Caco-2 (cell line): ENCODE results near the gene CNTN1. TPM values are rescaled to one million over a fixed set of nuclear protein-coding genes. Genes with fewer than 3 reads are reported as not detected.

Source experiments
- BruUV-seq: library from RNA; stranded (reverse); fragments of 400-500 nt; replicated peaks from 2 replicates; lab custom pipeline; 2021; lab: Mats Ljungman, UMichigan
- CTCF ChIA-PET: fragments of 300-600 bp; sonication (Branson Sonifier 250); formaldehyde crosslinking; loops from one replicate; lab custom pipeline; 2022; ENCODE audit warnings: antibody characterized with exemption; lab: Charles Lee
- POLR2A ChIA-PET: fragments of 300-600 bp; sonication (Branson Sonifier 250); formaldehyde crosslinking; loops from one replicate; lab custom pipeline; 2022; ENCODE audit warnings: antibody characterized with exemption; lab: Charles Lee
- DNase-seq, 2 experiments: peaks; one replicate each; pipeline versions ENCODE4 v3.0.0 to v3.0.0-alpha.2; 2020 to 2022
- H3K27me3 ChIP-seq: replicated peaks from 2 replicates; pipeline ENCODE4 v1.6.0; 2011; ENCODE audit warnings: low read length; ENCODE audit not compliant: control insufficient read depth, insufficient read depth
- H3K36me3 ChIP-seq: 2 replicates; pipeline ENCODE4 v1.5.1; 2011; ENCODE audit warnings: low read length; ENCODE audit not compliant: control insufficient read depth, insufficient read depth
- H3K4me1 ChIP-seq: fragments of 250-450 bp; sonication (Bioruptor Pico); 2 replicates; pipeline ENCODE4 v1.5.1; 2020; ENCODE audit warnings: mild to moderate bottlenecking
- H3K4me3 ChIP-seq: 2 replicates; pipeline ENCODE4 v1.5.1; 2011; ENCODE audit warnings: low read depth, mild to moderate bottlenecking, control low read depth, low read length
- H3K9me3 ChIP-seq: fragments of 250-450 bp; sonication (Bioruptor Pico); 2 replicates; pipeline ENCODE4 v1.5.1; 2020; ENCODE audit warnings: mild to moderate bottlenecking, moderate library complexity
- H3K27ac Mint-ChIP-seq: one replicate; pipeline ENCODE4 v1.8.0; 2022; ENCODE audit warnings: mixed read lengths; ENCODE audit not compliant: unreplicated experiment
- H3K27me3 Mint-ChIP-seq: one replicate; pipeline ENCODE4 v1.8.0; 2022; ENCODE audit warnings: mixed read lengths; ENCODE audit not compliant: insufficient read depth, unreplicated experiment
- H3K36me3 Mint-ChIP-seq: one replicate; pipeline ENCODE4 v1.8.0; 2022; ENCODE audit warnings: mild to moderate bottlenecking, mixed read lengths; ENCODE audit not compliant: insufficient read depth, unreplicated experiment
- H3K4me1 Mint-ChIP-seq: one replicate; pipeline ENCODE4 v1.8.0; 2022; ENCODE audit warnings: low read depth, mixed read lengths; ENCODE audit not compliant: unreplicated experiment
- H3K4me3 Mint-ChIP-seq: one replicate; pipeline ENCODE4 v1.8.0; 2022; ENCODE audit warnings: mild to moderate bottlenecking, moderate library complexity, mixed read lengths; ENCODE audit not compliant: unreplicated experiment
- H3K9me3 Mint-ChIP-seq: one replicate; pipeline ENCODE4 v1.8.0; 2022; ENCODE audit warnings: mixed read lengths; ENCODE audit not compliant: unreplicated experiment
- CTCF ChIP-seq, 2 experiments: fragments of 200-600 bp in 1 of 2; IDR thresholded peaks; 1 replicate in 1 of 2; 2 replicates in 1 of 2; pipeline versions ENCODE4 v1.5.1 to v1.8.0; 2011 to 2022; ENCODE audit warnings: antibody characterized with exemption in 1 of 2, control low read depth in 1 of 2, inconsistent platforms in 1 of 2, low read depth in 1 of 2, low read length in 1 of 2, mild to moderate bottlenecking in 1 of 2, moderate library complexity in 1 of 2; ENCODE audit not compliant: insufficient read depth in 1 of 2, severe bottlenecking in 1 of 2, unreplicated experiment in 1 of 2
- intact Hi-C: fragments of 100-400 bp; cut with micrococcal nuclease; formaldehyde crosslinking; loops from one replicate; pipeline ENCODE4 v1.10.0; 2022; ENCODE audit not compliant: unreplicated experiment
- total RNA-seq: library from RNA; stranded (reverse); gene quantifications from 2 replicates; pipeline ENCODE4 v1.2.3, GENCODE V29; 2022

The CNTN1 gene
- total RNA-seq, 1 experiment from 2014 or later: not detected

GRCh38 chr12:40996091-40996490, 303.9 kb downstream of the CNTN1 start:
- BruUV-seq: no TSS peak
- intact Hi-C loops: no loop called here
- Mint-ChIP-seq H3K9me3 (peaks cover 6% of the 10 kb centered on the region), H3K36me3 (no peaks in the 10 kb centered on the region), H3K27me3 (no peaks in the 10 kb centered on the region), H3K4me1 (no peaks in the 10 kb centered on the region), H3K27ac (no peak overlapping the region), H3K4me3 (no peak overlapping the region)
- Histone ChIP-seq H3K36me3 (no peaks in the 10 kb centered on the region), H3K4me1 (no peaks in the 10 kb centered on the region), H3K9me3 (no peaks in the 10 kb centered on the region), H3K27me3 (no peaks in the 10 kb centered on the region), H3K4me3 (no peak overlapping the region)
- ChIA-PET CTCF (interaction anchor here (0.6 kb wide), 1 partner anchor 30 kb away, joined by 3 read pairs; no protein-coding TSS in a partner anchor), POLR2A (no interaction called here)
- no peak for DNase-seq
- no peak for TF ChIP-seq CTCF (IDR thresholded peaks at IDR 0.05; ENCODE audit: insufficient read depth in 1 of 2, low read depth in 1 of 2, low read length in 1 of 2, severe bottlenecking in 1 of 2, unreplicated experiment in 1 of 2)

- POLR2A ChIA-PET: no interaction called here
- Mint-ChIP-seq H3K4me1 (no peaks in the 10 kb centered on the region), H3K27me3 (no peaks in the 10 kb centered on the region), H3K4me3 (no peak overlapping the region), H3K27ac (no peak overlapping the region), H3K36me3 (no peaks in the 10 kb centered on the region), H3K9me3 (peaks cover 24% of the 10 kb centered on the region)
- intact Hi-C loops: no loop called here
- BruUV-seq: no TSS peak
- Histone ChIP-seq H3K4me1 (no peaks in the 10 kb centered on the region), H3K4me3 (no peak overlapping the region), H3K36me3 (no peaks in the 10 kb centered on the region), H3K27me3 (no peaks in the 10 kb centered on the region), H3K9me3 (peaks cover 5% of the 10 kb centered on the region)
- TF ChIP-seq CTCF (IDR thresholded peaks at IDR 0.05; ENCODE audit: insufficient read depth in 1 of 2, low read depth in 1 of 2, low read length in 1 of 2, severe bottlenecking in 1 of 2, unreplicated experiment in 1 of 2): no peak
- no peak for DNase-seq
- CTCF ChIA-PET: no interaction called here
Observed at GRCh38 chr12:40999210-40999609, 307.0 kb downstream of the CNTN1 start.

- Mint-ChIP-seq H3K9me3 (peaks cover 90% of the 10 kb centered on the region), H3K4me3 (no peak overlapping the region), H3K4me1 (no peaks in the 10 kb centered on the region), H3K27ac (no peak overlapping the region), H3K36me3 (no peaks in the 10 kb centered on the region), H3K27me3 (no peaks in the 10 kb centered on the region)
- intact Hi-C loops: no loop called here
- Histone ChIP-seq H3K4me1 (no peaks in the 10 kb centered on the region), H3K36me3 (no peaks in the 10 kb centered on the region), H3K27me3 (no peaks in the 10 kb centered on the region), H3K4me3 (no peak overlapping the region), H3K9me3 (peaks cover 22% of the 10 kb centered on the region)
- no peak for DNase-seq
- ChIA-PET CTCF (no interaction called here), POLR2A (no interaction called here)
- no TSS peak for BruUV-seq
- no peak for TF ChIP-seq CTCF (IDR thresholded peaks at IDR 0.05; ENCODE audit: insufficient read depth in 1 of 2, low read depth in 1 of 2, low read length in 1 of 2, severe bottlenecking in 1 of 2, unreplicated experiment in 1 of 2)
Observed at GRCh38 chr12:41008472-41008871, 316.2 kb downstream of the CNTN1 start.
